Colonic mucosa (tissue), 4 donors: Measurements from ENCODE around the gene EEF1AKMT1. TPM values are rescaled to one million over a fixed set of nuclear protein-coding genes. Genes with fewer than 3 reads are reported as not detected.

Experiments
- DNase-seq: peaks from one replicate; pipeline ENCODE4 v3.0.0-alpha.2; 2020
- H3K27ac ChIP-seq: fragments of 200-600 bp; one replicate; pipeline ENCODE4 v1.8.0; 2021
- H3K27me3 ChIP-seq: fragments of 200-600 bp; one replicate; pipeline ENCODE4 v1.8.0; 2021
- H3K36me3 ChIP-seq: fragments of 200-600 bp; one replicate; pipeline ENCODE4 v1.8.0; 2021
- H3K4me1 ChIP-seq: fragments of 200-600 bp; one replicate; pipeline ENCODE4 v1.8.0; 2021; ENCODE audit warnings: mild to moderate bottlenecking
- H3K4me3 ChIP-seq: fragments of 200-600 bp; one replicate; pipeline ENCODE4 v1.8.0; 2021
- H3K9ac ChIP-seq, 2 donors: one replicate each; pipeline ENCODE4 v1.7.0; 2013; ENCODE audit warnings: control low read depth in 2 of 2, low read depth in 2 of 2, low read length in 2 of 2
- H3K9me3 ChIP-seq: fragments of 200-600 bp; one replicate; pipeline ENCODE4 v1.8.0; 2021
- CTCF ChIP-seq: fragments of 200-600 bp; IDR thresholded peaks from one replicate; pipeline ENCODE4 v1.8.0; 2022; ENCODE audit warnings: antibody characterized with exemption, mild to moderate bottlenecking
- intact Hi-C: fragments of 100-400 bp; cut with DNase I; formaldehyde crosslinking; loops from one replicate; pipeline ENCODE4 v1.14.1; 2022
- total RNA-seq, 2 donors: library from RNA; stranded (reverse); fragmentation: NEBNext Ultra II Directional in 1 of 2; extraction: Animal tissue kit (Norgen Biotek cat#: 25700) in 1 of 2; gene quantifications; one replicate each; pipeline ENCODE4 v1.2.1, GENCODE V29; 2021
- donor health status: healthy.
- donor health status: DM: no; HTN: no; CAD: no.
- donor health status: DM: no; HTN: no; CAD: no.

The EEF1AKMT1 gene
- total RNA-seq, 2 donors from 2014 or later: 4.8 to 5.2 TPM

GRCh38 chr13:20788312-20788711, 14.6 kb upstream of the EEF1AKMT1 start:
- no peak for DNase-seq
- Histone ChIP-seq H3K4me3 (no peak overlapping the region), H3K4me1 (no peaks in the 10 kb centered on the region), H3K27ac (no peak overlapping the region), H3K27me3 (no peaks in the 10 kb centered on the region), H3K9ac (no peak overlapping the region), H3K36me3 (no peaks in the 10 kb centered on the region), H3K9me3 (no peaks in the 10 kb centered on the region)
- intact Hi-C loops: no loop called here
- no peak for TF ChIP-seq CTCF

GRCh38 chr13:20787180-20787579, 13.4 kb upstream of the EEF1AKMT1 start:
- Histone ChIP-seq H3K4me1 (no peaks in the 10 kb centered on the region), H3K27me3 (no peaks in the 10 kb centered on the region), H3K9ac (no peak overlapping the region), H3K9me3 (no peaks in the 10 kb centered on the region), H3K36me3 (no peaks in the 10 kb centered on the region), H3K27ac (no peak overlapping the region), H3K4me3 (no peak overlapping the region)
- DNase-seq: no peak
- TF ChIP-seq CTCF: no peak
- intact Hi-C loops: no loop called here

GRCh38 chr13:20782116-20782708, 8.5 kb upstream of the EEF1AKMT1 start:
- no peak overlapping the region for H3K9ac ChIP-seq
- H3K27me3 ChIP-seq: no peaks in the 10 kb centered on the region
- no peak for TF ChIP-seq CTCF
- H3K4me1 ChIP-seq: no peaks in the 10 kb centered on the region
- no peak overlapping the region for H3K27ac ChIP-seq
- H3K4me3 ChIP-seq: no peak overlapping the region
- no peaks in the 10 kb centered on the region for H3K9me3 ChIP-seq
- DNase-seq: no peak
- intact Hi-C loops: no loop called here
- no peaks in the 10 kb centered on the region for H3K36me3 ChIP-seq

- Histone ChIP-seq H3K4me3 (no peak overlapping the region), H3K4me1 (no peaks in the 10 kb centered on the region), H3K9ac (no peak overlapping the region), H3K36me3 (no peaks in the 10 kb centered on the region), H3K27ac (no peak overlapping the region), H3K27me3 (no peaks in the 10 kb centered on the region), H3K9me3 (no peaks in the 10 kb centered on the region)
- intact Hi-C loops: no loop called here
- TF ChIP-seq CTCF: no peak
- DNase-seq: no peak
Observed at GRCh38 chr13:20780317-20780716, 6.6 kb upstream of the EEF1AKMT1 start.

GRCh38 chr13:20779405-20779804, 5.6 kb upstream of the EEF1AKMT1 start:
- Histone ChIP-seq H3K9me3 (no peaks in the 10 kb centered on the region), H3K9ac (no peak overlapping the region), H3K27me3 (no peaks in the 10 kb centered on the region), H3K4me1 (no peaks in the 10 kb centered on the region), H3K4me3 (no peak overlapping the region), H3K27ac (no peak overlapping the region), H3K36me3 (no peaks in the 10 kb centered on the region)
- intact Hi-C loops: no loop called here
- DNase-seq: no peak
- TF ChIP-seq CTCF: no peak
